ENCODE measurements around the gene TMEM100. TPM values are rescaled to one million over a fixed set of nuclear protein-coding genes. Genes with fewer than 3 reads are reported as not detected.

Gene TMEM100
- total and polyA plus RNA-seq, 2 of the 8 experiments (the other 6 are each of a cell fraction or from before 2014, with no cell fraction given): 0.36 to 0.48 TPM

DNA sequence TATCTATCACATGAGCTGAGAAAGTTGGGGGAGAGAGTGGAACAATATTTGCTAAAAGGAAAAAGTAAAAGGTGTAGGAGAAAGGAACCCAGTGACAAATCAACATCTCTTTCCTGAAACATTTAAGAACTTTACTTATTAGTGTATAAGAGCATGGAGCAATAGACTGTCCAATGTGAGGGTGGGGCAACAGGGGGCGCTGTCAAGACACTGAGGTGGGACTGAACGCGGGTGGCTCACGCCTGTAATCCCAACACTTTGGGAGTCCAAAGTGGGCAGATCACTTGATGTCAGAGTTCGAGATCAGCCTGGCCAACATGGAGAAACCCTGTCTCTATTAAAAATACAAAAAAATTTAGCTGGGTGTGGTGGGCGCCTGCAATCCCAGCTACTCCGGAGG lies 49.4 kb upstream of the TMEM100 start:
- no peak for FAIRE-seq
- CTCF ChIA-PET (ENCODE audit: partially characterized antibody): interaction anchor here (0.6 to 9.2 kb wide), 20 partner anchors 9 to 547 kb away, joined by 3 to 169 read pairs (median 6); partner anchors contain the start of gene PCTP
- no peak for TF ChIP-seq SIN3A (conservative IDR thresholded peaks at IDR 0.05 in 1 of 2, IDR thresholded peaks at IDR 0.05 in 1 of 2; ENCODE audit: low read depth in 1 of 2, low read length in 2 of 2)
- no peak for TF ChIP-seq BACH1 (IDR thresholded peaks at IDR 0.05; ENCODE audit: low read length)

More for the DNA sequence above, 49.4 kb upstream of the TMEM100 start:
- H3K79me1 ChIP-seq (ENCODE audit: low read depth, low read length): no peaks in the 10 kb centered on the region
- DNase-seq (ENCODE audit: low read depth in 1 of 2, low spot score in 2 of 2): no peak
- H3K56ac ChIP-seq (replicated peaks; ENCODE audit: insufficient read length, low read depth, low read length): no peak overlapping the region
- no peak overlapping the region for H2BK15ac ChIP-seq (ENCODE audit: low read length)
- no peak overlapping the region for H3K14ac ChIP-seq (ENCODE audit: insufficient read length)
- H3K27ac ChIP-seq (ENCODE audit: low read depth, low read length): no peak overlapping the region
- no peak overlapping the region for H2BK12ac ChIP-seq (ENCODE audit: low read depth, low read length)
- no peak overlapping the region for H3K9ac ChIP-seq (replicated peaks in 1 of 4; ENCODE audit: extremely low read depth in 1 of 4, low read depth in 3 of 4, low read length in 3 of 4)
- H4K91ac ChIP-seq (replicated peaks; ENCODE audit: insufficient read length, low read length): no peak overlapping the region
- no peaks in the 10 kb centered on the region for H4K20me1 ChIP-seq (replicated peaks in 1 of 2; ENCODE audit: control insufficient read depth in 1 of 2, insufficient read depth in 2 of 2, low read length in 2 of 2)
- no peaks in the 10 kb centered on the region for H3K27me3 ChIP-seq (replicated peaks in 1 of 4; ENCODE audit: control insufficient read depth in 3 of 4, extremely low read depth in 1 of 4, insufficient read depth in 3 of 4, low read length in 3 of 4)
- H3K23me2 ChIP-seq (ENCODE audit: low read depth, low read length): no peaks in the 10 kb centered on the region
- H3K4me2 ChIP-seq (ENCODE audit: insufficient read depth in 1 of 2, low read depth in 2 of 2, low read length in 2 of 2): no peak overlapping the region
- no peak overlapping the region for H3K18ac ChIP-seq (ENCODE audit: extremely low read depth, low read length)
- H3K9me3 ChIP-seq (ENCODE audit: insufficient read depth in 2 of 2, low read depth in 1 of 2, low read length in 1 of 2): no peaks in the 10 kb centered on the region
- no peak overlapping the region for H3K23ac ChIP-seq (ENCODE audit: insufficient read length)
- H2BK5ac ChIP-seq (ENCODE audit: low read depth, low read length): no peak overlapping the region
- H3K4me3 ChIP-seq (ENCODE audit: extremely low read depth in 1 of 4, insufficient read depth in 2 of 4, low read depth in 3 of 4, low read length in 4 of 4): no peak overlapping the region
- POLR2A ChIA-PET (ENCODE audit: partially characterized antibody): no interaction called here
- no peak overlapping the region for H4K8ac ChIP-seq (ENCODE audit: extremely low read depth, insufficient read depth, low read length)
- no peak overlapping the region for H3K4ac ChIP-seq (replicated peaks; ENCODE audit: insufficient read length, low read depth, low read length)
- 88% methylated on average over 7 of the region's 7 CpGs; no CpG with 5 or more reads in 1 of the 2 experiments for WGBS, 2 experiments (ENCODE audit: extremely low coverage in 1 of 2, insufficient coverage in 1 of 2, insufficient read length in 1 of 2, insufficient replicate concordance in 2 of 2, low coverage in 1 of 2, low lambda C conversion rate in 2 of 2, missing lambda C conversion rate in 1 of 2)
- no peak overlapping the region for H2AFZ ChIP-seq (ENCODE audit: low read length)
- peaks cover 0 to 3% (median 0%) of the 10 kb centered on the region in 4 experiments; a peak in 5 of 8 replicates for H3K36me3 ChIP-seq (ENCODE audit: control insufficient read depth in 2 of 4, insufficient read depth in 4 of 4, low read length in 3 of 4)
- no peaks in the 10 kb centered on the region for H3K4me1 ChIP-seq (replicated peaks in 1 of 4; ENCODE audit: control insufficient read depth in 3 of 4, insufficient read depth in 4 of 4, low read length in 3 of 4)
- no peak overlapping the region for H2BK20ac ChIP-seq (ENCODE audit: low read length)
- H3K79me2 ChIP-seq (ENCODE audit: control insufficient read depth in 1 of 2, insufficient read depth in 2 of 2, low read length in 2 of 2): no peaks in the 10 kb centered on the region
- H2BK120ac ChIP-seq (replicated peaks; ENCODE audit: low read depth, low read length): no peak overlapping the region
- no peak overlapping the region for H4K5ac ChIP-seq (ENCODE audit: insufficient read length, low read depth, low read length)
- H2AK5ac ChIP-seq (ENCODE audit: low read depth, low read length): no peak overlapping the region

All from H1 (cell line).